D721Med (cell line): ENCODE measurements around the gene GPR152.

Source experiments
- DNase-seq: peaks from one replicate; pipeline ENCODE4 v3.0.0; 2011; ENCODE audit warnings: low spot score; ENCODE audit not compliant: insufficient read length
- FAIRE-seq: peaks from 2 replicates; lab custom pipeline; 2011; peaks lifted over from hg19 to GRCh38; lab: Jason Lieb, UNC
- TF ChIP-seq, protein P1 (sequence below): IDR thresholded peaks from 2 replicates; pipeline ENCODE4 v1.5.1; 2012; ENCODE audit warnings: mild to moderate bottlenecking, control low read depth; ENCODE audit not compliant: insufficient read depth; ENCODE audit errors: missing control alignments

GPR152 gene

DNA sequence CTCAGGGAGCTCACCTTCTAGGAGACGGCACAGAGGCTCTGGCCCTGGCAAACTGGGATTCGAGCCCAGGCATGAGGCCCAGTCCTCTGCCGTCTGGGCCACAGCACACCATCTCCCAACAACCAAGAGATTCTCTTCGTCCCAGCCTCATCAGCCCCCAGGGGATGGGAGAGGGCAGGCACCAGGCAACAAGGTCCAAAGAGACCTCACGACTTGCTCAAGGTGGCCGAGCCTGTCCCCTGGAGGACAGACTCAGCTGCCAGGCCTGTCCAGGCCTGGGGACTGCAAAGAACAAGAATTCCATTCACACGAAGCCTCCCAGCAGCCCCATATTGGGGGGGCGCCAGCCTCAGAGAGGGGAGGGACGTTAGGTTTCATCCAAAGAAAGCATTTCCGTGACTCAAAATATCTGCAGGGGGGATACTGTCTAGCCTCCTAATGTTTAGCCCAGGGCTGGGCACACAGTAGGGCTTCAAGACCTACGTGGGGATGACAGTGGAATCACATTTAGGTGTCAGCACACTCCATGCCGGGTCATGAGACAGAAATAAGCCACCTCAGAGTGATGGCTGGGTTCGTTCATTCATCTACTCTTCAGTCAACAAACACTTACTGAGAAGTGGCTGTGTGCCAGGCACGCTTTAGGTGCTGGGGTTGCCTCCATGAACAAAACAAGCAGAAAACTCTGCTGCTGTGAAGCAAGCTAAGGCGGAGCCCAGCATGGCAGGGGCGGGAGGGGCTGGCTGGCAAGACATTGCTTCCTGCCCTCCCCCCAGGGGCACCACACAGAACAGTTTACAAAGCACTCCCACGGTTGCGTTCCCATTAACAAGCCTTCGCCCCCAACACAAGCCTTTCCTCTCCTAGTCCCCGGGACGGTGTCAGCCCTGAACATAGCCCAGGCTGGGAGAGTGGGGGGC lies 35.9 kb downstream of the GPR152 start:
- FAIRE-seq (no peak), DNase-seq (no peak)
- TF ChIP-seq, protein P1, sequence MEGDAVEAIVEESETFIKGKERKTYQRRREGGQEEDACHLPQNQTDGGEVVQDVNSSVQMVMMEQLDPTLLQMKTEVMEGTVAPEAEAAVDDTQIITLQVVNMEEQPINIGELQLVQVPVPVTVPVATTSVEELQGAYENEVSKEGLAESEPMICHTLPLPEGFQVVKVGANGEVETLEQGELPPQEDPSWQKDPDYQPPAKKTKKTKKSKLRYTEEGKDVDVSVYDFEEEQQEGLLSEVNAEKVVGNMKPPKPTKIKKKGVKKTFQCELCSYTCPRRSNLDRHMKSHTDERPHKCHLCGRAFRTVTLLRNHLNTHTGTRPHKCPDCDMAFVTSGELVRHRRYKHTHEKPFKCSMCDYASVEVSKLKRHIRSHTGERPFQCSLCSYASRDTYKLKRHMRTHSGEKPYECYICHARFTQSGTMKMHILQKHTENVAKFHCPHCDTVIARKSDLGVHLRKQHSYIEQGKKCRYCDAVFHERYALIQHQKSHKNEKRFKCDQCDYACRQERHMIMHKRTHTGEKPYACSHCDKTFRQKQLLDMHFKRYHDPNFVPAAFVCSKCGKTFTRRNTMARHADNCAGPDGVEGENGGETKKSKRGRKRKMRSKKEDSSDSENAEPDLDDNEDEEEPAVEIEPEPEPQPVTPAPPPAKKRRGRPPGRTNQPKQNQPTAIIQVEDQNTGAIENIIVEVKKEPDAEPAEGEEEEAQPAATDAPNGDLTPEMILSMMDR, result no peak

DNA sequence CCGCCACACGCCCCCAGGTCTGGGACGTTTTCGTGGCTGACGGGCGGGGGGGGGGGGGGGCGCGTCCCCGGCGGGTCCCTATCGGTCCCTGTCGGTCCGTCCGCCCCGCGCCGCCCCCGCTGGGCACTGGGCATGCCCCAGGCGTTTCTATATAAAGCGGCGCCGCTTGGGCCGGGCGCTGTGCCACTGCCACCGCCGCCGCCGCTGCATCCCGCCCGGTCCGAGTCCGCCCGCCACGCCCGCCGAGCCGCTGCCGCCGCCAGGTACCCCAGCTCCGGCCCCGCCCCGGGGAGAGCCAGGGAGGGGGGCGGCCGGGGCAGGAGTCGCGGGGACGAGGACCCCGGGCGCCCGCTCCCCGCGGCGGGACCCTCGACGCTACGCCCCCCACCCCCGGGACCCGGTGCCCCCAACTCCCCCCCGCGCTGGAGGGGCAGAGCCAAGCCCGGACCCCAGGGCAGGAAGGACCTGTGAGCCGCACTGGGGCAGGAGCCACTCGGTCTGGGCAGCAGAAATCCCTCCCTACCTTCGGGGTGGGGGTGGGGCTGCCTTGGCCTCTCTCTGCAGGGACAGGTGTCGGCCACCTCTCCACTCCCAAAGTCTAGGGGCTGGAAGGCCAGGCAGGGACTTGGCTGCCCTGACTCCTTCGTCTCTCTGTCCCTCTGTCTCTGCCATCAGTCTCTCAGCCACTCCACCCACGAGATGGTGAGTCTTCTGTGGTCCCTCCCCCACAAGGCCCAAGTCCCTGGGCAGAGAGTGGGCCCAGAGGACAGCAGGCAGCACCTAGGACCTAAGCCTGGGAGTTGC lies 36.8 kb downstream of the GPR152 start, which contains the start of gene CARNS1:
CARNS1 (plus strand) TSS at position 178 of the 804 bp plus-strand sequence; CDS start at position 700, 522 bp downstream.
- no peak for DNase-seq
- FAIRE-seq, result no peak
- TF ChIP-seq, protein P1, result no peak

DNA sequence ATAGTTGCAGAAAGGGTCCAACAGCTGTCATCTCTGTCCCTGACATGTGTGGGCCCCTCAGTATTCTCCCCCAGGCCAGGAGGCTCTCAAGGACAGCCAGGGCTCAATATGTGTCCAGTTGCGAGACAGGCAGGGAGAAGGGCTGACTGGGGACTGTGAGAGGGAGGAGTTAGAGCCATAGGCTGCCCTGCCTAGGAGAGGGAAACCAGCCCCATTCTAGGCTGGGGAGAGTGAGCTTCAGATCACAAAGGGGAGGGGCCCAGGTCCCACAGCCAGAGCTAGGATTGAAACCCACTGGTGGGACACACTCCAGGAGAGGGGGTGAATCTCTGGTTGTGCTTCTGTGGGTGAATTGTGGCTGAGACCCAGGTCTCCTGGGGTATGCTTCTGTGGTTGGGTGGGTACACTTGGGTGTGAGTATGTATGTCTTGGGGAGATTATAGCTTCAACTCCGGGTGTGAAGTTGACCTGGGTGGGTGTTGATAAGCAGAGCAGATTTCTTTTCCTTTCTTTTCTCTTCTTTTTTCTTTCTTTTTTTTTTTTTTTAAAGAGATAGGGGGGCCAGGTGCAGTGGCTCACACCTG lies 39.2 kb downstream of the GPR152 start:
- TF ChIP-seq, protein P1, result no peak
- DNase-seq (no peak), FAIRE-seq (no peak)

DNA sequence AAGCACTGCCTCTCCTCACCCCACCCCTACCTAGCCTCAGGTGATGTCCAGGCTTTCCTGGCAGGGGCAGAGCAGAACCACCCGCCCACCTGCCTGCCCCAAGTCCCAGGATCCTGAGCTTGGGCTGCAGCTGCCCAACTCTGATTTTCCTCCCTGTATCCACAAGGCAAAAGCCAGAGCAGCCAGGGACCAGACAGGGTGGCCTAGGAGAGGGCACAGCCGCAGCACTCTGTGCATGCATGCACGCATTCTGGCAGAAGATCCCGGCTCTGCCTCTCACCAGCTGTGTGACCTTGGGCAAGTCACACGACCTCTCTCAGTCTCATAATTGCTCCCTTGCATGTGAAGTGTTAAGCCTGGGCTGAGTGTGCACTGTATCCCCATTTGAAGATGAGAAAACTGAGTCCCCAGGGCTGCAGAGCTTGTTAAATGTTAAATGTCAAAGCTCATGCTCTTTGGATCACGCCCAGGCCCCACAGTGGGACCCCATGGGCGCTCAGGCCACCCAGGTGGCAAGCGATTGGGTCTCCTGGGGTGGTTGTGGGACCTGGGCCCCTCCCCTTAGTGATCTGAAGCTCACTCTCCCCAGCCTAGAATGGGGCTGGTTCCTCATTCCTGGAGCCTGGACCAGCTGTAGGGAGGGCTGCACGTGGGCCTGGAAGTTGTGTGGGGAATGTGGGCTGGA lies 39.9 kb downstream of the GPR152 start:
- FAIRE-seq (no peak), DNase-seq (no peak)
- TF ChIP-seq, protein P1, result no peak

DNA sequence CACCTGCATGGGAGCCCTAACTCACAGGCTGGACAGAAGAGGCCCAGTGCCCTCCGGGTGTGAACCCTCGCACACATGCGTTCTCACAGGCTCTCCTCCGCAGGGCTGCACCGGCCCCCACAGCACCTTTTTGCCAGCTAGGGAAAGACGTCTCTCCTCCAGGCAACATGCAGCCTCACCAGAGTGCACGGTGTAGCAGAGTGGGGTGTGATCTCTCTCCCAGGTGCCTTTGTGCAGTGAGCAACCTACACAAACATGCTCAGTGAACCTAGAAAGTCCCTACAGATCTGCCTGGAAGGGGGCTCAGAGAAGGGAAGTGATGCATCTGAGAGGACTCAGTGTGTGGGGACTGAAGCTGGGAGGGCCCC lies 40.8 kb downstream of the GPR152 start:
- TF ChIP-seq, protein P1, result no peak
- DNase-seq (no peak), FAIRE-seq (no peak)

DNA sequence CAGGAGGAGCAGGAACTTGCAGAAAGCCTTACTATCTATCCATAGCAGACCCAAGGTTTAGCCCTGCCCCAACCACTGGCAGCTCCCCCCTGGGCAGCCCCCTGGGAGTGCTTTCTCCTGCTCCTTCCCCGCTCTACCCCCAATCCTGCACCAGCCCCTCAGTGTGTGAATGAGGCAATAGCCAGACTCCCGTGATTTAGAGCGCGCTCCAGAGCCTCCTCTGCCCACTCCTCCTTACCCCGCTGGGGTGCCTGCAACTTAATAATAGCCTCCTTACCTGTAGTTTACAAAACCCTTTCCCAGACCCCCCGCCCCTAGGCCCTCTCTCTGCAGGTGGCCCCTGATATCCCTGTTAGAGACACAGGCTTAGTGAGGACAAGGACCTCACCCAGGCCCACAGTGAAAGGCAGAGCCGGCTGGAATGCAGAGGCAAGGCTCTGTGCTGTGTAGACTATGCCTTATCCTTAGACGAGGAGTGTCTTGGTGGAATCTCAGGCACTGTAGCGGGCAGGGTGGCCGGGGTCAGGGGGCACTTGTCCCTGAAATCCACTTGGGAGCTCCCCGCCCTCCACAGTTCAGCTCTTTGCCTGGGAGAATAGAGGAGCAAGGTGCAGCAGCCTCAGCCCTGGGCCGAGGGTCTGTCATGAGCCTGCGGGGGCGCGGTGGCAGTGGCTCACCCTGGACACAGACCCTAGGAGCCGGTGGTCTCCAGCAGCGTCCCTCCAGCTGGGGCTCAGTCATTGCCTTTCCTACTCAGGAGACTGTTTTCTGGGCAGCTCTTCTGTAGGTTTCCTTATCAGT lies 41.3 kb downstream of the GPR152 start:
- TF ChIP-seq, protein P1, result no peak
- FAIRE-seq (no peak), DNase-seq (no peak)
